Measurements from ENCODE around the gene CRELD2. TPM values are rescaled to one million over a fixed set of nuclear protein-coding genes. Genes with fewer than 3 reads are reported as not detected.
A peak's percentile ranks its signal among the peaks of the same experiment; 100 is the strongest.

Gene CRELD2
- total and polyA plus RNA-seq, 2 of the 13 experiments (the other 11 are each of a cell fraction or from before 2014, with no cell fraction given) = 17.2 to 44.7 TPM

GRCh38 chr22:49970528-49971231, 52.2 kb downstream of the CRELD2 start (continued):
- peak; percentile 66; the same call in 1 of the 2 replicates for TF ChIP-seq ZNF547 (CRISPR knock-in tag; IDR thresholded peaks at IDR 0.05)
- TF ChIP-seq ZNF441 (CRISPR knock-in tag; IDR thresholded peaks at IDR 0.05; ENCODE audit: borderline replicate concordance) = 0 out of 2 replicates have a peak, but pooled peaks have one; percentile 46
- TF ChIP-seq ZFP37 (CRISPR knock-in tag; IDR thresholded peaks at IDR 0.05; ENCODE audit: borderline replicate concordance) = peak; percentile 97
- peak; percentile 89; the same call in 1 of the 2 replicates for TF ChIP-seq ZNF280B (CRISPR knock-in tag; IDR thresholded peaks at IDR 0.05; ENCODE audit: borderline replicate concordance)
- 0 out of 2 replicates have a peak, but pooled peaks have one; percentile 63 for TF ChIP-seq PITX1 (CRISPR knock-in tag; IDR thresholded peaks at IDR 0.05)
- TF ChIP-seq ARNT (IDR thresholded peaks at IDR 0.05) = no peak
- TF ChIP-seq ZHX1 (CRISPR knock-in tag; IDR thresholded peaks at IDR 0.05; ENCODE audit: low read depth) = no peak; the same call in 1 of the 2 replicates
- TF ChIP-seq SALL2 (CRISPR knock-in tag; IDR thresholded peaks at IDR 0.05) = peak; percentile 69; the same call in 1 of the 2 replicates
- TF ChIP-seq MTA1 (CRISPR knock-in tag; IDR thresholded peaks at IDR 0.05; ENCODE audit: borderline replicate concordance) = peak; percentile 81
- TF ChIP-seq AHDC1 (CRISPR knock-in tag; IDR thresholded peaks at IDR 0.05; ENCODE audit: borderline replicate concordance) = 0 out of 2 replicates have a peak, but pooled peaks have one; percentile 8
- TF ChIP-seq HNRNPK (IDR thresholded peaks at IDR 0.05; ENCODE audit: low read depth, low read length, poor library complexity, severe bottlenecking) = no peak
- TF ChIP-seq GLMP (CRISPR knock-in tag; IDR thresholded peaks at IDR 0.05; ENCODE audit: borderline replicate concordance) = no peak
- 0 out of 2 replicates have a peak, but pooled peaks have one; percentile 52 for TF ChIP-seq HOXA9 (CRISPR knock-in tag; IDR thresholded peaks at IDR 0.05; ENCODE audit: borderline replicate concordance)
- TF ChIP-seq ZSCAN29 (CRISPR knock-in tag; conservative IDR thresholded peaks at IDR 0.05) = peak; percentile 76; the same call in 1 of the 2 replicates
- peak; percentile 94 for TF ChIP-seq MAFG (CRISPR knock-in tag; IDR thresholded peaks at IDR 0.05)
- TF ChIP-seq BCL6 (CRISPR knock-in tag; IDR thresholded peaks at IDR 0.05) = peak; percentile 74
- no peak for TF ChIP-seq ZNF20 (CRISPR knock-in tag; IDR thresholded peaks at IDR 0.05)

All from HepG2 (cell line).